ENCODE results near the gene CPO.
"Not testable (repeated sequence)": the region's sequence is repeated elsewhere in the genome, so short reads cannot be mapped to it uniquely, and the experiment has no call there.

CPO gene

DNA sequence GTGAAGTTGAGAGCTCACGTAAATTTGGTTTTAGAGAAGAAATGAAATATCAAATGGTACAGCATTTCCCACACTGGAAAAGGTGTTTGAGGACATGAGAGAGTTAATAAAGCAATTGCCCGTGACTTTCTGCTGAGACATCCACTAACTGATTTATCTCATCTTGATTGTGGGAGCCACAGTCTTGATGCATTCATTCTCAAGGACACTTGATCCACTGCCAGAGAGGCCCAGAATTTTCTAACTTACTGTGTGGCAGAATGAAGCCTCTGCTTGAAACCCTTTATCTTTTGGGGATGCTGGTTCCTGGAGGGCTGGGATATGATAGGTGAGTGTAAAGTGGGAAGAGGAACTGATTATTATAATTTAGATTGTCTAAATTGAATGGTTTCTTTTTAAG lies at the start of gene CPO:
TSS of gene CPO (plus strand) at position 179 of the 400 bp plus-strand sequence. CDS start at position 261, 82 bp downstream.
- DNase-seq (ENCODE audit: low read depth in 2 of 2, low spot score in 1 of 2) = no peak

DNA sequence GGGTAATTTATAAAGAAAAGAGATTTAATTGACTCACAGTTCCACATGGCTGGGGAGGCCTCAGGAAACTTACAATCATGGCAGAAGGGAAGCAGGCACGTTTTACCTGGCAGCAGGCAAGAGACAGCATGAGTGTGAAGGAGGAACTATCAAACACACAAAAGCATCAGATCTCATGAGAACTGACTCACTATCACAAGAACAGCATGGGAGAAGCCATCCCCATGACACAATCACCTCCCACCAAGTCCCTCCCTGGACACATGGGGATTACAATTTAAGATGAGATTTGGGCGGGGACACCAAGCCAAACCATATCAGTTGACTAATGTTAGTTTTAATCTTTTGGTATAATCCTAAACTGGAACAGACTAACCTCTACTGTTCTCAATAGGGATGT lies 49.1 kb upstream of the CPO start:
- DNase-seq (ENCODE audit: low read depth in 2 of 2, low spot score in 1 of 2) = no peak

DNA sequence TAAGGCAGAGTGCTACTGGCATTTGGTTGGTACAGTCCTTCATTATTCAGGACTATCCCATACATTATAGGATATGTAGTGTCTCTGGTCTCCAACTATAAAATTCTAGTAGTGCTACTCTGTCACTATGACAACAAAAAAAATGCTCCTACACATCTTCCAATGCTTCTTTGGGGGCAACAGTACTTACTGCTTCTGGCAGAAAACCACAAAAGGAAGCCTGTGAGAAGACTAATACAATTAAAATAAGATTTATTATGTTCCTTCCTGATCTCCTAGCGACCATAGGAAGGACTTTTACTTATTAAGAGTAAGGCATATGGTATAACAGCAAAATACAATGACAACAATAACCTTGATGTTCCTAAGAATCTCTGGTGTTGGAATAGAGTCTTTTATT lies 48.4 kb upstream of the CPO start:
- DNase-seq (ENCODE audit: low read depth in 2 of 2, low spot score in 1 of 2) = no peak

DNA sequence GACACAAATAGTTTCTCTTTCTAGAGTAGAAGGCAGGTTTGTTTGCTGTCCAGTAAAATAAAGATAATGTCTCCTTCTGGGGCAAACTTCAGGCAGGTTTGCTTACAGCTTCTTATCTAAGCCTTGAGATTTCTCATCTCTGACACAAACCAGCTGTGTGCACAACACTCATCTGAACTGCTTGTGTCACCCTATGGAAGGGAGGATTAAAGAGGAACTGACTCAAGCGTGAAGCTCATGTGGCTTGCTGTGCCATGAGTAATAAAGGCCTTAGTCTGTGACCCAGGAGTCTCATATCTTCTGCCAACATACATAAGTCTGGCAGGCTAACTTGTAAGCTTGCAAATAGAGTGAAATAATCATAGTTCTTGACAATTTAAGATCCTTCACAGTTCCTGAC lies 24.2 kb upstream of the CPO start:
- DNase-seq (ENCODE audit: low read depth in 2 of 2, low spot score in 1 of 2) = no peak

GRCh38 chr2:206918263-206918662 lies 21.1 kb upstream of the CPO start:
- DNase-seq (ENCODE audit: low read depth in 2 of 2, low spot score in 1 of 2) = no peak

DNA sequence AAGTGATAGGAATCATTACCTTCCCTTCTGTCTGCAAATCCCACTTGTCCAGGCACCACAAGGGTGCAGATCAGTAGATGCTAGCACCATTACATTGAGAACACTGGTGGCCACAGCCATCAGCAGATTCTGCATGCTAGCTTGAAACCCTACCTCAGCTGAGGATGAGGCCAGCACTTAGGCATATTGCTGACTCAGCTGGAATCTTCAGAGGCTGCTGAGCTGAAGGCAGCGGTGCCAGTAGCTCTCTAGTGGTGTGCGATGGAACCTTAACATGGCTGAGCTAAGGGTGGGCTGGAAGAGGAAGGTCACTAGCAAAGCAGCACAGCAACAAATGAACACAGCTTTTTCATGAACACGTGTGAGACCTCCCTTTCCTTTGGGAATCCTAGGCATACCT lies 19.0 kb upstream of the CPO start:
- no peak for DNase-seq (ENCODE audit: low read depth in 2 of 2, low spot score in 1 of 2)

GRCh38 chr2:206920951-206921350 lies 18.4 kb upstream of the CPO start:
- DNase-seq (ENCODE audit: low read depth in 2 of 2, low spot score in 1 of 2) = no peak

DNA sequence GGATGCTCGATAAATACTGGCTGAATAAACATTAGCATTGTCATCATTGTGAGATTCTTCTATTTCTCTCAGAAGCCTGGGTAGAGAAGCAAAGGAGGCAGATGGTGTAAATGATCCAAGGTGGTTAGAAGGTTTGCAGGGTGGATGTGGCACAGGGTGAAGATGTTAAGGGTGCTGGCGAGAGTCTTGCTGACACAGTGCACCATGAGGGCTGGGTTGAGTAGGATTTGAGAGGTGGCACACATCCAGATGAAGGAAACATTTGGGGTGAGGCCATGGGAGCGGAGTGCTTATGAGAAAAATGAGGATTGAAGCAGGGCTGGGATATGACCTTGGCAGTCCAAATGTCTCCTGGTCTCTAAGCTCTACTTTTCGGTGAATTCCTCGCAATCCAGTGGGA lies 17.8 kb upstream of the CPO start:
- DNase-seq (ENCODE audit: low read depth in 2 of 2, low spot score in 1 of 2) = no peak

DNA sequence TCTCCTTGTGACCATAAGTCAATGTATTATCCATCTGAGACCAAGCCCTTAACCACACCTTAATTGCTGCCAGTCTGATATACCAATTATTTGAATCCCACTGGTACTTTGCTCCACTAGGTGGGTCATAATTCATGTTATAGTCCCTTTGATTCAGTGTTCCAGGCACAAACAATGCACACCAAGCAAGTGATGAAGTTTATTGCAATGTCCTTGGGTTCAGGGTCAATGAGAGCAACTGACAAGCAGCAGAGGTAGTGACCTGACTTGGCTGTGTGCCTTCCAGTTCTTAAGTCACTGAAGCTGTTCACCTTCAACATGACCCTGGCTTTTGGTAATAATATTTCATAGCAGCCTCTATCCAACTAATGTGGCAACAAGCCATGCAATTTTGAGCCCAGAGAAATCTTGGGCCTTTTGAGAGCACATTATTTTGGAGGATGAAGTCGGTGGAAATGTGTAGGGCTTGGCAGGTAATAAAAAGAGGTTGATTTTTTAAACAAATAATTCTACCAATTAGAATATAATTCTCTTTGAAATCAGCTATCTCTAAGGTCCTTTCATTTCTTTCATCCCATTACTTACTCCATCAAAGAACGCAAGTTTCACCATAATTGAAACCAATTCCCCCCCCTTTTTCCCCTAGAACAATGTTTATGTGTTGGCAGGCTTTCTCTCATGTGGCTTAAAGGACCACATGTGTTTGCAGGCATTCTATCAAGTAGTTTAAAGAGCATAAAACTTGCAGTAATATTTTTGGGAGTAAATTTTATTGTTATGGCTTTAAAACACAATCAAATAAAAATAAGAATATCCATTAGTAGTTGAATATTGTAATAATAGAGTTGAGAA lies 3.1 kb upstream of the CPO start:
- DNase-seq (ENCODE audit: low read depth in 2 of 2, low spot score in 1 of 2) = no peak

GRCh38 chr2:206936843-206937230 lies 2.5 kb upstream of the CPO start:
- no peak for DNase-seq (ENCODE audit: low read depth in 2 of 2, low spot score in 1 of 2)

GRCh38 chr2:206937555-206937954 lies 1.8 kb upstream of the CPO start:
- no peak for DNase-seq (ENCODE audit: low read depth in 2 of 2, low spot score in 1 of 2)

GRCh38 chr2:206940546-206940945 lies 1.2 kb downstream of the CPO start:
- no peak for DNase-seq (ENCODE audit: low read depth in 2 of 2, low spot score in 1 of 2)

- no peak for DNase-seq (ENCODE audit: low read depth in 2 of 2, low spot score in 1 of 2)
Measured at GRCh38 chr2:206942592-206943478, 3.5 kb downstream of the CPO start.

DNA sequence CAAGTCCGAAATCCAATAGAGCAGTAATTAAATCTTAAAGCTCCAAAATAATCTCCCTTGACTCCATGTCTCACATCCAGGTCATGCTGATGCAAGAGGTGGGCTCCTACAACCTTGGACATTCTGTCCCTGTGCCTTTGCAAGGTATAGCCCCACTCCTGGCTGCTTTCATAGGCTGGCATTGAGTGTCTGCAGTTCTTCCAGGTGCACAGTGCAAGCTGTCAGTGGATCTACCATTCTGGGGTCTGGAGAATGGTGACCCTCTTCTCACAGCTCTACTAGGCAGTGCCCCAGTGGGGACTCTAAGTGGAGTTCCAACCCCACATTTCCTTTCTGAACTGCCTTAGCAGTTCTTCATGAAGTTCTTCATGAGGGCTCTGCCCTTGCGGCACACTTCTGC lies 14.1 kb downstream of the CPO start:
- not testable (repeated sequence) for DNase-seq (ENCODE audit: low read depth in 2 of 2, low spot score in 1 of 2)

- no peak for DNase-seq (ENCODE audit: low read depth in 2 of 2, low spot score in 1 of 2)
Measured at GRCh38 chr2:206955253-206955652, 15.9 kb downstream of the CPO start.

DNA sequence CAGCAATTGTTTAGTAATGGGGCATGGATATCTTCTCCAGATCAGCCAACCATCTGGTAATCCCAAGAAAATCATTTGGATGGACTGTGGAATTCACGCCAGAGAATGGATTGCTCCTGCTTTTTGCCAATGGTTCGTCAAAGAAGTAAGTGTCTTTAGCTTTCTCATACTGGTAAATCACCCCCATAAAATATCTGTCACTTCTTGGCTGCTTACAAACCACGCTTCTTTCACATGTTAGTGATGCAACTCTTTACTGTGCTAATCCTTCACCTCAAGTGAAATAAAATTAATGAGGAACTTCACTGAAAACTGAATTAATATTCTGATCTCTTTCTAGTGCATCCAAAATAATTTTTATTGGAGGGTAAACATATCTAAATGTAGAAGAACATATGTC lies 18.9 kb downstream of the CPO start:
- no peak for DNase-seq (ENCODE audit: low read depth in 2 of 2, low spot score in 1 of 2)

GRCh38 chr2:206962966-206963365 lies 23.6 kb downstream of the CPO start:
- DNase-seq (ENCODE audit: low read depth in 2 of 2, low spot score in 1 of 2) = no peak

DNA sequence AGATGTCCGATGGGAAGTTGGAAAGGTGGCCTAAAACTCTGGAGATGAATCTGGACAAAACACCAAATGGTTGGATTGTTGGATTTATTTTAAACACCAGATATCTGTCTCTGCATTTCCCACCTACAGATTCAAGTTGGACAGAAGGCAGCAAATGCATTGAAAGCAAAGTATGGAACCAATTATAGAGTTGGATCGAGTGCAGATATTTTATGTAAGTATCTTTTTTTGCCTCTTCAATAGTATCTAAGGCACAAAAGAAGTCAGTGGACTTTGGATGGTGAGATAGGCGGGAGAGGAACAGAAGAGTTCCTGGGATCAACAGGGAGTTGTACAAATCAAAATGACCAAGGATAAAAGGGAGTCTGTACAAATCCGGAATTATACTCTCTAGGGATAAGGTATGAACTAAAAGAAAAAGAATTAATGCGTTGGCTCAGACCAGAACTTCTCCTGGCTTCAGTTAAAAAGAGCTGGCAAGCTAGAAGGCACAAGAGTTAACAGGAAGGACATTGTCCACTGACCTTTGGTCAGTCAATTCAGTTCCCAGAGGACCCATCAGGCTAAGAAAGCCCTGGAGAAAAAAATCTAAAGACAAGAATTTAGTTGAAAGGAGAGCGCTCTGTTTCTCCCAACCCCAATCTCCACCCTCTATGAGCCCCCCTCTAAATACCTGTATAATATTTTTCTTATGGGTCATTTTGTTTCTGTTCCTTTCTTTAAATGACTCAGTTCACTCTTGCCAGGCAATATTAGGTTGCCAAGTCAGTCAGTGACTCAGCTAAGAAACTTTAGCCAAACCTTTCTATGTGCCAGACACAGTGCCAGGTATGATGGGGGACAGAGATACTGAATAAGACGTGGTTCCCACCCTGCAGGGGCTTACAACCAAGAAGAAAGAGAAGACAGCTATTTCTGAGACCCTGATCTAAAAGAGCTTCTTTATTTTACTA lies 29.1 kb downstream of the CPO start:
- no peak for DNase-seq (ENCODE audit: low read depth in 2 of 2, low spot score in 1 of 2)

DNA sequence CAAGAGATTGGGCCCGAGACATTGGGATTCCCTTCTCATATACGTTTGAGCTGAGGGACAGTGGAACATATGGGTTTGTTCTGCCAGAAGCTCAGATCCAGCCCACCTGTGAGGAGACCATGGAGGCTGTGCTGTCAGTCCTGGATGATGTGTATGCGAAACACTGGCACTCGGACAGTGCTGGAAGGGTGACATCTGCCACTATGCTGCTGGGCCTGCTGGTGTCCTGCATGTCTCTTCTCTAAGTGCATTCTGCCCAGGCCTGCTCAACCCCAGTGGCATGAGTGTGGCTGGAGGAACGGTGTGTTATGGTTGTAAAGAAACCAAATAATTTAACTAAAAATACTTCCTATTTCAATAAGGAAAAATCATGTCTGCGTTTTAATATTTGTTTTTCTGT lies 29.9 kb downstream of the CPO start:
- no peak for DNase-seq (ENCODE audit: low read depth in 2 of 2, low spot score in 1 of 2)

DNA sequence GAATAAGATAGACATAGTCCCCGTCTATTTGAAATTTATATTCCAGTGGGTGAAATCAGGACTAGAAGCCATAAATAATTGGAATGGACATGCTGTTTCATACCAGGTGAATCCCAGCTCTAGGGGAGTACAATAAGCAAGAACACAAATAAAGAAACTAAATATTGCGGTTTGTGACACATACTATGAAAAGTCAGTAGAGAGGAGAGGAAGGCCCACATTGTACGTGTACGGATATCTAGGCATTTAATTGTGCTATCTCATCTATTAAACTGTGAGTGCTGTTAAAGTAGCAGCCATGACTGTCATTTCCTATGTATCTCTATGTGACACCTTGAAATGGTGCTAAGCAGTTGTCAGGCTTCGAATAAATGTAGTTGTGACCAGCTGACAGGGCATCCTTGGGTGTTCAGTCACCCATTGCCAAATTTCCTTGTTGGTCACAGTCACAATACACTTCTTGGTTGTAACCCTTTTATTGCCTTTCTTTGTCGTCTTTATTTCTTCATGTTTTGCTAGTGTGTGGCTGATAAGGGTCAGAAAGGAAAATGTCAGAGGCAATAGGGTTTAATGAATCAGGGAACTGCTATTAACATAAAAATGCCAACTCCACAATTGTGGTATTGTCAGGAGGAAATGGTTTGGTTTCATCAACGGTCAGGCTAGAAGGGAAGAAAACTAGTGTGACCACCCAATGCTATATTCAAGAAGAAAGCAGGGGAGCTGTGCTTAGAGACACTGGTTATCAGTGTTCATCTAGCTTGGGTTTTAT lies 31.5 kb downstream of the CPO start:
- DNase-seq (ENCODE audit: low read depth in 2 of 2, low spot score in 1 of 2) = no peak
